WTC11 (cell line): ENCODE results near the gene ZNF789. TPM values are rescaled to one million over a fixed set of nuclear protein-coding genes. Genes with fewer than 3 reads are reported as not detected.

ENCODE experiments used
- ATAC-seq: fragments of 200-7000 bp; cut with Tn5 transposase; 2 replicates; pipeline ENCODE4 v1.10.0; 2021; ENCODE audit warnings: mild to moderate bottlenecking, moderate library complexity
- CTCF ChIA-PET: fragments of 300-600 bp; sonication (Branson Sonifier 250); formaldehyde crosslinking; loops from one replicate; lab custom pipeline; 2021; ENCODE audit warnings: antibody characterized with exemption; lab: Charles Lee
- POLR2A ChIA-PET: fragments of 350-600 bp; sonication (Branson Sonifier 250); formaldehyde crosslinking; loops from one replicate; lab custom pipeline; 2021; ENCODE audit warnings: antibody characterized with exemption; lab: Charles Lee
- DNase-seq: peaks from one replicate; pipeline ENCODE4 v3.0.0; 2021; ENCODE audit warnings: low spot score
- H3K27ac Mint-ChIP-seq: 2 replicates; pipeline ENCODE4 v1.8.0; 2021; ENCODE audit warnings: mixed read lengths
- H3K27me3 Mint-ChIP-seq: 2 replicates; pipeline ENCODE4 v1.8.0; 2021; ENCODE audit warnings: low read depth, mild to moderate bottlenecking, moderate library complexity, mixed read lengths
- H3K36me3 Mint-ChIP-seq: 2 replicates; pipeline ENCODE4 v1.8.0; 2021; ENCODE audit warnings: mixed read lengths
- H3K4me1 Mint-ChIP-seq: 2 replicates; pipeline ENCODE4 v1.8.0; 2022; ENCODE audit warnings: mixed read lengths
- H3K4me3 Mint-ChIP-seq: 2 replicates; pipeline ENCODE4 v1.8.0; 2021; ENCODE audit warnings: mild to moderate bottlenecking, moderate library complexity, mixed read lengths
- H3K9me3 Mint-ChIP-seq: 2 replicates; pipeline ENCODE4 v1.8.0; 2021; ENCODE audit warnings: mixed read lengths
- ATF1 ChIP-seq: sonication (generic); formaldehyde crosslinking; IDR thresholded peaks from 2 replicates; pipeline ENCODE4 v1.8.1; 2023; ENCODE audit warnings: mild to moderate bottlenecking, moderate library complexity, missing genetic modification reagents
- ATF2 ChIP-seq: sonication (generic); formaldehyde crosslinking; IDR thresholded peaks from 2 replicates; pipeline ENCODE4 v1.8.1; 2022; ENCODE audit warnings: low read depth, missing genetic modification reagents, borderline replicate concordance
- ATF6 ChIP-seq: sonication (generic); formaldehyde crosslinking; IDR thresholded peaks from 2 replicates; pipeline ENCODE4 v1.8.1; 2023; ENCODE audit warnings: mild to moderate bottlenecking, missing genetic modification reagents
- CBFB ChIP-seq: sonication (generic); formaldehyde crosslinking; IDR thresholded peaks from 2 replicates; pipeline ENCODE4 v1.8.1; 2022; ENCODE audit warnings: mild to moderate bottlenecking, low read depth, missing genetic modification reagents
- CDX4 ChIP-seq: fragments of 250-450 bp; sonication (Bioruptor Pico); IDR thresholded peaks from 2 replicates; pipeline ENCODE4 v1.9.0; 2021; ENCODE audit warnings: moderate library complexity, mild to moderate bottlenecking, inconsistent platforms, borderline replicate concordance
- E2F4 ChIP-seq: sonication (generic); formaldehyde crosslinking; IDR thresholded peaks from 2 replicates; pipeline ENCODE4 v1.8.1; 2022; ENCODE audit warnings: low read depth, mild to moderate bottlenecking, moderate library complexity, missing genetic modification reagents, borderline replicate concordance
- E2F5 ChIP-seq: sonication (generic); formaldehyde crosslinking; IDR thresholded peaks from 2 replicates; pipeline ENCODE4 v1.8.1; 2022; ENCODE audit warnings: mild to moderate bottlenecking, moderate library complexity, missing genetic modification reagents
- ERG ChIP-seq: fragments of 250-450 bp; sonication (Bioruptor Pico); IDR thresholded peaks from 2 replicates; pipeline ENCODE4 v1.8.0; 2021; ENCODE audit warnings: mild to moderate bottlenecking
- GRHL2 ChIP-seq: fragments of 250-450 bp; sonication (Bioruptor Pico); IDR thresholded peaks from 2 replicates; pipeline ENCODE4 v1.8.0; 2022; ENCODE audit warnings: mild to moderate bottlenecking, moderate library complexity; ENCODE audit not compliant: insufficient replicate concordance, severe bottlenecking
- MAX ChIP-seq: sonication (generic); formaldehyde crosslinking; IDR thresholded peaks from 2 replicates; pipeline ENCODE4 v1.8.0; 2022; ENCODE audit warnings: mild to moderate bottlenecking, missing genetic modification reagents
- NFYB ChIP-seq: sonication (generic); formaldehyde crosslinking; conservative IDR thresholded peaks from 2 replicates; pipeline ENCODE4 v1.8.0; 2022; ENCODE audit warnings: low read depth, missing genetic modification reagents
- NR3C1 ChIP-seq: sonication (generic); formaldehyde crosslinking; conservative IDR thresholded peaks from 2 replicates; pipeline ENCODE4 v1.8.1; 2023; ENCODE audit warnings: low read depth, mild to moderate bottlenecking, missing genetic modification reagents
- SMAD3 ChIP-seq: sonication (generic); formaldehyde crosslinking; IDR thresholded peaks from 2 replicates; pipeline ENCODE4 v1.8.0; 2022; ENCODE audit warnings: missing genetic modification reagents, mild to moderate bottlenecking, borderline replicate concordance
- USF2 ChIP-seq: sonication (generic); formaldehyde crosslinking; IDR thresholded peaks from 2 replicates; pipeline ENCODE4 v1.8.1; 2023; ENCODE audit warnings: mild to moderate bottlenecking, missing genetic modification reagents, moderate library complexity
- ZNF138 ChIP-seq: sonication (generic); formaldehyde crosslinking; conservative IDR thresholded peaks from 2 replicates; pipeline ENCODE4 v1.8.1; 2022; ENCODE audit warnings: mild to moderate bottlenecking, moderate library complexity, missing genetic modification reagents
- ZNF232 ChIP-seq: sonication (generic); formaldehyde crosslinking; IDR thresholded peaks from 2 replicates; pipeline ENCODE4 v1.8.0; 2022; ENCODE audit warnings: mild to moderate bottlenecking, missing genetic modification reagents
- ZNF281 ChIP-seq: sonication (generic); formaldehyde crosslinking; IDR thresholded peaks from 2 replicates; pipeline ENCODE4 v1.8.0; 2023; ENCODE audit warnings: mild to moderate bottlenecking, missing genetic modification reagents
- ZNF317 ChIP-seq: sonication (generic); formaldehyde crosslinking; IDR thresholded peaks from 2 replicates; pipeline ENCODE4 v1.8.1; 2023; ENCODE audit warnings: low read depth, mild to moderate bottlenecking, moderate library complexity, missing genetic modification reagents, borderline replicate concordance
- total RNA-seq: library from RNA; stranded (reverse); gene quantifications from 3 replicates; pipeline ENCODE4 v1.2.3, GENCODE V29; 2021

The ZNF789 gene
- total RNA-seq, 1 experiment from 2014 or later = 14.0 TPM

GRCh38 chr7:99447943-99448342 is 24.7 kb upstream of the ZNF789 start:
- CTCF ChIA-PET = interaction anchor here (0.5 to 0.6 kb wide), 4 partner anchors 8 to 567 kb away, joined by 3 to 6 read pairs (median 3); partner anchors contain the start of gene PTCD1
- no peak for DNase-seq
- Mint-ChIP-seq H3K36me3 (peaks cover 61% of the 10 kb centered on the region), H3K4me1 (no peaks in the 10 kb centered on the region), H3K9me3 (no peaks in the 10 kb centered on the region), H3K27me3 (no peaks in the 10 kb centered on the region), H3K27ac (no peak overlapping the region), H3K4me3 (no peak overlapping the region)
- peak; percentile 38 for ATAC-seq
- POLR2A ChIA-PET = no interaction called here
- TF ChIP-seq USF2 (no peak), NR3C1 (CRISPR knock-in tag) (no peak), ATF1 (CRISPR knock-in tag) (no peak), GRHL2 (CRISPR knock-in tag) (no peak), ATF6 (CRISPR knock-in tag) (no peak), MAX (CRISPR knock-in tag) (no peak), CDX4 (CRISPR knock-in tag) (no peak), ZNF232 (CRISPR knock-in tag) (no peak), ATF2 (CRISPR knock-in tag) (no peak), ZNF317 (CRISPR knock-in tag) (no peak), ZNF281 (CRISPR knock-in tag) (no peak), CBFB (no peak)

- POLR2A ChIA-PET = no interaction called here
- H3K27ac Mint-ChIP-seq = no peak overlapping the region
- TF ChIP-seq ZNF138 (no peak), MAX (CRISPR knock-in tag) (no peak), ERG (CRISPR knock-in tag) (no peak), E2F5 (no peak), E2F4 (CRISPR knock-in tag) (no peak), ATF6 (CRISPR knock-in tag) (no peak), SMAD3 (CRISPR knock-in tag) (no peak), NFYB (CRISPR knock-in tag) (no peak)
Measured at GRCh38 chr7:99448855-99449254, 23.8 kb upstream of the ZNF789 start.

More at GRCh38 chr7:99448855-99449254, 23.8 kb upstream of the ZNF789 start:
- DNase-seq = no peak
- H3K4me3 Mint-ChIP-seq = no peak overlapping the region
- no peaks in the 10 kb centered on the region for H3K9me3 Mint-ChIP-seq
- peaks cover 62% of the 10 kb centered on the region for H3K36me3 Mint-ChIP-seq
- no peaks in the 10 kb centered on the region for H3K27me3 Mint-ChIP-seq
- H3K4me1 Mint-ChIP-seq = no peaks in the 10 kb centered on the region
- ATAC-seq = no peak
- CTCF ChIA-PET = interaction anchor here (0.6 kb wide), 1 partner anchor 11 kb away, joined by 6 read pairs; the partner anchor contains the start of gene PTCD1
